IPS-20b (cell line): Measurements from ENCODE around the gene UTP14C.
"Not testable (repeated sequence)": the region's sequence is repeated elsewhere in the genome, so short reads cannot be mapped to it uniquely, and the experiment has no call there.

ENCODE experiments used
- H3K27ac ChIP-seq: one replicate; pipeline ENCODE4 v1.5.1; 2013; ENCODE audit warnings: low read length
- H3K27me3 ChIP-seq: 2 replicates; pipeline ENCODE4 v1.6.1; 2013; ENCODE audit warnings: mild to moderate bottlenecking, low read length, inconsistent platforms; ENCODE audit not compliant: insufficient read depth
- H3K36me3 ChIP-seq: 2 replicates; pipeline ENCODE4 v1.6.1; 2013; ENCODE audit warnings: low read depth, mild to moderate bottlenecking, inconsistent platforms, low read length, moderate library complexity; ENCODE audit not compliant: insufficient read depth
- H3K4me1 ChIP-seq: 2 replicates; pipeline ENCODE4 v1.6.1; 2013; ENCODE audit warnings: mild to moderate bottlenecking, control low read depth, inconsistent platforms, low read length, moderate library complexity; ENCODE audit not compliant: insufficient read depth
- H3K4me3 ChIP-seq: 2 replicates; pipeline ENCODE4 v1.5.1; 2013; ENCODE audit warnings: mild to moderate bottlenecking, low read length, inconsistent platforms
- H3K9ac ChIP-seq: 2 replicates; pipeline ENCODE4 v1.6.1; 2013; ENCODE audit warnings: low read depth, mild to moderate bottlenecking, inconsistent platforms, low read length, moderate library complexity
- H3K9me3 ChIP-seq: 2 replicates; pipeline ENCODE4 v1.6.1; 2013; ENCODE audit warnings: mild to moderate bottlenecking, low read depth, low read length, inconsistent platforms; ENCODE audit not compliant: insufficient read depth

The UTP14C gene

GRCh38 chr13:52061064-52061463, 36.6 kb downstream of the UTP14C start:
- H3K27me3 ChIP-seq, H3K4me1 ChIP-seq, H3K36me3 ChIP-seq, H3K9ac ChIP-seq, H3K27ac ChIP-seq, H3K4me3 ChIP-seq: not testable (repeated sequence)
- peaks cover 24% of the 10 kb centered on the region for H3K9me3 ChIP-seq

- peaks cover 27% of the 10 kb centered on the region for H3K9me3 ChIP-seq
- no peaks in the 10 kb centered on the region for H3K4me1 ChIP-seq
- no peaks in the 10 kb centered on the region for H3K27me3 ChIP-seq
- no peak overlapping the region for H3K9ac ChIP-seq
- H3K4me3 ChIP-seq = no peak overlapping the region
- H3K27ac ChIP-seq = no peak overlapping the region
- no peaks in the 10 kb centered on the region for H3K36me3 ChIP-seq
Measured at GRCh38 chr13:52061587-52061986, 37.1 kb downstream of the UTP14C start.

GRCh38 chr13:52067237-52067636, 42.7 kb downstream of the UTP14C start:
- no peaks in the 10 kb centered on the region for H3K4me1 ChIP-seq
- no peaks in the 10 kb centered on the region for H3K27me3 ChIP-seq
- no peak overlapping the region for H3K27ac ChIP-seq
- H3K9ac ChIP-seq = no peak overlapping the region
- H3K9me3 ChIP-seq = peaks cover 58% of the 10 kb centered on the region
- H3K36me3 ChIP-seq = no peaks in the 10 kb centered on the region
- no peak overlapping the region for H3K4me3 ChIP-seq

- H3K9ac ChIP-seq = no peak overlapping the region
- no peaks in the 10 kb centered on the region for H3K27me3 ChIP-seq
- H3K9me3 ChIP-seq = peaks cover 47% of the 10 kb centered on the region
- H3K27ac ChIP-seq = no peak overlapping the region
- no peak overlapping the region for H3K4me3 ChIP-seq
- H3K4me1 ChIP-seq = no peaks in the 10 kb centered on the region
- H3K36me3 ChIP-seq = no peaks in the 10 kb centered on the region
Measured at GRCh38 chr13:52070929-52071523, 46.5 kb downstream of the UTP14C start.
